NCI-H524 (cell line): ENCODE results near the gene NINL.
"Not testable (repeated sequence)": the region's sequence is repeated elsewhere in the genome, so short reads cannot be mapped to it uniquely, and the experiment has no call there.

Experiments
- DNase-seq, 2 experiments: peaks; one replicate each; lab custom pipeline; 2025; lab: John Stamatoyannopoulos, UW

Gene NINL

GRCh38 chr20:25592135-25592852 lies 7.0 kb upstream of the NINL start:
- DNase-seq = no peak

GRCh38 chr20:25590778-25591177 lies 5.4 kb upstream of the NINL start:
- DNase-seq = not testable (repeated sequence)

- no peak for DNase-seq
These were observed 3.2 kb upstream of the NINL start for GRCh38 chr20:25588491-25588890.

- no peak for DNase-seq
These were observed 2.2 kb upstream of the NINL start for GRCh38 chr20:25587536-25587935.

- no peak for DNase-seq
These were observed 1.5 kb upstream of the NINL start for GRCh38 chr20:25586877-25587276.

GRCh38 chr20:25583607-25584006 lies 1.7 kb downstream of the NINL start:
- DNase-seq = not testable (repeated sequence)

GRCh38 chr20:25580711-25581110 lies 4.6 kb downstream of the NINL start:
- no peak for DNase-seq

- DNase-seq = peak; percentile 87 to 96
These were observed 6.1 kb downstream of the NINL start for GRCh38 chr20:25579081-25579770.

- no peak for DNase-seq
These were observed 8.4 kb downstream of the NINL start for GRCh38 chr20:25576783-25577530.

- peak in 1 of 2 experiments; percentile 57 for DNase-seq
These were observed 10.9 kb downstream of the NINL start for GRCh38 chr20:25574411-25574810.

- no peak for DNase-seq
These were observed 11.8 kb downstream of the NINL start for GRCh38 chr20:25573288-25574251.

GRCh38 chr20:25571817-25572216 lies 13.5 kb downstream of the NINL start:
- DNase-seq = no peak

- DNase-seq = no peak
These were observed 14.1 kb downstream of the NINL start for GRCh38 chr20:25571240-25571639.

GRCh38 chr20:25570148-25570530 lies 15.2 kb downstream of the NINL start:
- no peak for DNase-seq

GRCh38 chr20:25567286-25567685 lies 18.0 kb downstream of the NINL start:
- no peak for DNase-seq

GRCh38 chr20:25566821-25567220 lies 18.5 kb downstream of the NINL start:
- DNase-seq = no peak

- DNase-seq = no peak
These were observed 19.7 kb downstream of the NINL start for GRCh38 chr20:25565578-25566157.

GRCh38 chr20:25563876-25564275 lies 21.5 kb downstream of the NINL start:
- no peak for DNase-seq

- DNase-seq = no peak
These were observed 22.0 kb downstream of the NINL start for GRCh38 chr20:25563362-25563761.

GRCh38 chr20:25561771-25562170 lies 23.6 kb downstream of the NINL start:
- DNase-seq = not testable (repeated sequence)

GRCh38 chr20:25553819-25554296 lies 31.5 kb downstream of the NINL start:
- DNase-seq = peak in 1 of 2 experiments; percentile 35
